HepG2 (cell line): ENCODE measurements around the gene TTLL10.

Experiments used
- CTCF ChIP-seq: sonication (generic); formaldehyde crosslinking; IDR thresholded peaks from 2 replicates; pipeline ENCODE4 v1.5.0; 2020; ENCODE audit warnings: mild to moderate bottlenecking, missing genetic modification reagents, moderate library complexity
- E2F5 ChIP-seq: sonication (generic); formaldehyde crosslinking; conservative IDR thresholded peaks from 2 replicates; pipeline ENCODE4 v1.4.0; 2020; ENCODE audit warnings: missing genetic modification reagents
- EP300 ChIP-seq, 3 experiments: sonication (generic) in 1 of 3; formaldehyde crosslinking in 1 of 3; IDR thresholded peaks; 2 replicates each; pipeline versions ENCODE4 v1.5.1 to v1.6.1; 2011 to 2020; ENCODE audit warnings: low read depth in 2 of 3, low read length in 2 of 3, borderline replicate concordance in 1 of 3, improper control_type of control experiment in 1 of 3, mild to moderate bottlenecking in 1 of 3, missing genetic modification reagents in 1 of 3, moderate library complexity in 1 of 3
- STAG1 ChIP-seq: sonication (generic); formaldehyde crosslinking; IDR thresholded peaks from 2 replicates; pipeline ENCODE4 v1.4.0; 2020; ENCODE audit warnings: missing genetic modification reagents
- ZBTB44 ChIP-seq: sonication (generic); formaldehyde crosslinking; IDR thresholded peaks from 2 replicates; pipeline ENCODE4 v1.4.0; 2020; ENCODE audit warnings: missing genetic modification reagents

GRCh38 chr1:1182491-1183220, 9.0 kb downstream of the TTLL10 start:
- TF ChIP-seq CTCF (CRISPR knock-in tag) = no peak
- no peak for TF ChIP-seq EP300 (IDR thresholded peaks at IDR 0.05; ENCODE audit: low read depth in 2 of 2, low read length in 2 of 2)
- no peak for TF ChIP-seq EP300 (CRISPR knock-in tag; IDR thresholded peaks at IDR 0.05; ENCODE audit: borderline replicate concordance)
- TF ChIP-seq E2F5 (CRISPR knock-in tag) = no peak
- TF ChIP-seq ZBTB44 (CRISPR knock-in tag) = no peak
- no peak for TF ChIP-seq STAG1 (CRISPR knock-in tag)
